Non-pigmented ciliary epithelial cell (primary cell): ENCODE data around the gene CNTNAP2.

Experiments used
- DNase-seq: peaks from one replicate; pipeline ENCODE4 v3.0.0-alpha.2; 2010; ENCODE audit warnings: low read depth

Gene CNTNAP2

GRCh38 chr7:147485660-147486210 is 1369.1 kb downstream of the CNTNAP2 start:
- DNase-seq: no peak

DNA sequence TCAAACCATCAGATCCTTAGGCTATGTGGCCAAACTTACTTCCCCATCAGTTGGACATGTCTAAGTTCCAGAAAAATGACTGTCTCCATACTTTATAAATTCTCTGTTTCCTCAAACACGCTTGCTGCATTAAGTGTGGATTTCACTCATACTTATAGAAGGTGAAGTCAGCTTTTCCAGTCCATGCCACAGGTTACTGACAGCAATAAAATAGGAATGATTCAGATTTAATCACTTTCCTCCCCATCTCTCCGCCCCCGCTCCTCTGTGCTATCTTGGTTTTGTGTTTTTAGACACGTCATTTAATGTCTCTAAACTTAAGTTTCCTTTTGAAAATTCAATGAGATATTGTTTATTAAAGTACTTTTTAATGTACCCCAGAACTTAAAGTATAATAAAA is 1376.0 kb downstream of the CNTNAP2 start:
- DNase-seq: no peak

DNA sequence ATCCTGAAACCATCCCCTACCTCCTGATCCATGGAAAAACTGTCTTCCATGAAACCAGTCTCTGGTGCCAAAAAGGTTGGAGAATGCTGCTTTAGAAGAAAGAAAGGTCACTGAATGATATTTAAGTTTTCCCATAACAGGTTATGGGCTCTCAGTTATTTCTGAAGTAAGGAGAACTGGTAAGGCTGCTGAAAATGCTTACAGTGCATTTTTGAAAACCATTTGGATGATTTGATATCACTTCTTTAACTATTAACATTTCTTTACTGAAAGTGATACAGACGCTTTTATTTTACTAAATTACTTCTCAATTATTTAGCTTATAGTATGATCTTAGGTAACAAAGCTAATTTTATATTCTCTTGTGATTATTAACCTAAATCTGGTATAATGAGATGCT is 1379.6 kb downstream of the CNTNAP2 start:
- no peak for DNase-seq

DNA sequence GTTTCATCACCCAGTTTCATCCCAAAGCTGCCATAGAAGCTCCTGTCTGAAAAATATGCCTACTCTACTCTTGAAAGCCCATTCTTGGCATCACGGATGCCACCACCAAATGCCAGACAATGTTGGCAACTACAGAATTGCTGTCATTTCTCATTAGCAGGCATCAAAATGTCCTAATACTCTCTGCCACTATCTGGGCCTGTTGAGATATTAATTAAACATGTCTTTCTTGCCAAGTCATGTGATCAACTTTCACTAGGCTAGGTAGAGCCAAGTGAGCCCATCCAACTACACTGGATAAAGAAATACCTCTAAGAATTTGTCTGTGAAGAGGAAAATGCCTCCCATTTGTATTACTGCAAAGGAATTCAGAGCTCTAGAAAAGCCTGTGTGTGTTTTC is 1380.6 kb downstream of the CNTNAP2 start:
- no peak for DNase-seq

- no peak for DNase-seq
These were observed 1381.5 kb downstream of the CNTNAP2 start for GRCh38 chr7:147498081-147498480.

- DNase-seq: no peak
These were observed 1392.5 kb downstream of the CNTNAP2 start for GRCh38 chr7:147509035-147509501.

- DNase-seq: no peak
These were observed 1393.1 kb downstream of the CNTNAP2 start for GRCh38 chr7:147509541-147510200.

DNA sequence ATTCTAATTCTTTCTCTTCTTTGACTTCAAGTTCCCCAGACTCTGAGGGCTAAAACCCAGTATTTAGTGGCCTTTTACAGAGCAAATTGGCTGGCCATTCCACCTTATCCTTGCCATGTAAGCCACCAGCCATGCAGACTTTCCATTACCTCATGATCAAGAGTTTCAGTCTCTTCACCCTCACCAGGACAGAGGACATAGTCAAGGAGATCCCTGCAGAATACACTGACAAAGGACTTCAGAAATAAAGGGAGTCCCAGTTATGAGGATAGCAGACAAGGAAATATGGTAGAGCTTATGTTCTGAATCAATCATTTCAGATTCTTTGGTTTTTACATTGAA is 1393.6 kb downstream of the CNTNAP2 start:
- DNase-seq: no peak

DNA sequence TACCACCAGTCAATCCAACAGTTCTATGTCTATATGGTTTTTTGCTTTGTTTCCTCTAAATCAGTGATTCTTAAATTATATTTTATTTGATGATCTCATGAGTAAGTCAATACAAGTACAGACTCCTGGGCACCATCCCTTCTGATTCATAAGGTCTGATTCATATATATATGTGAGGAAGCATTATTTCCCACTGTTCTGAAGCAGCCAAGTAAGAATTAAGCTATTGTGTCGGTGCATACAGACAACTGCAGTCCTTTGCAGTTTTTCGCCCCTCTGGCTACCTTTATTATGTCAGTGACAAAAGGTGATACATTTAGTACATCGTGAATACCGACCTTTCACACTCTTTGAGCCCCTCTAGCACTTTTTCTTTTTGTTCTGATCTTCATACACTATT is 1394.3 kb downstream of the CNTNAP2 start:
- no peak for DNase-seq

- DNase-seq: no peak
These were observed 1396.8 kb downstream of the CNTNAP2 start for GRCh38 chr7:147513451-147513850.

- DNase-seq: no peak
These were observed 1399.8 kb downstream of the CNTNAP2 start for GRCh38 chr7:147516391-147516790.

- DNase-seq: no peak
These were observed 1402.5 kb downstream of the CNTNAP2 start for GRCh38 chr7:147519062-147519461.

- no peak for DNase-seq
These were observed 1406.5 kb downstream of the CNTNAP2 start for GRCh38 chr7:147523056-147523455.

DNA sequence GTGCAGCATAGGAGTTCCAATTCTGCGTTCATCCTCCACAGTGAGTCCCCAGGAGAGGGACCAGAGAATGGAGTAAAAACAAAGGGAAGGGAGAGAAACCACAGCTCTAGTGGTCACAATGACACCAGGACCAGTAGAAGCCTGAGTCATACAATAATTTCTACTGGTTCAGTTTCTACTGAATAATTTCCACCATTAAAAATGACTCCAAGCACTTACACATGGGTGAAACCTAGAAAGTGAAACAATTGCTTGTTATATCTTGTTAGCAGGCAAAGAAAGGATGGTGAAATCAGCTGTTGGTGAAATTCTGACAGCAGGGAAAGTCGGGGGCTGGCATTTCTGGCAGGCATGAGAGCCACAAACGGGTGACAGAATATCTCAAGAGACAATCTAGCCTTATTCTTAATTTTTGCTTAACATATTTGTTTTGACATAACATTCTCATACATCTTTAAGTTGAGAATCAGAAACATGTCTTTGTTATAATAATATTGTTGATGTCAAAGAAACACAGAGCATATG is 1408.2 kb downstream of the CNTNAP2 start:
- no peak for DNase-seq

- no peak for DNase-seq
These were observed 1408.7 kb downstream of the CNTNAP2 start for GRCh38 chr7:147525325-147525724.

GRCh38 chr7:147535701-147536111 is 1419.1 kb downstream of the CNTNAP2 start:
- DNase-seq: no peak

DNA sequence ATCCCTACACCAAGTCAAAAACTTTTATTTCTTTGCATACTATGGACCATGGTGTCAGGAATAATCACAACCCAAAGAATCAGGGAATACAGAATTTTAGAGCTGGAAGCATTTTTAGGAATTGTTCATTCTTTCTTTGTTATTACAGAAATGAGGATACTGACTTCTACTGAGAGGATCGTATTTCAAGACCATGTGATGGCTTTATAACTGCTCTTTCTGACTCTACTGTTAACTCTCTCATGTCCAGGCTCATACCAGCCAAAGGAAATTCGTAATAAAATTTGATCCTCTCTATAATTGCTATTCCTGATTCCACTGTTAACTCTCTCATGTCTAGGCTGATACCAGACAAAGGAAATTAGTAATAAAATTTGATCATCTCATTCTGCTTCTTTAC is 1423.1 kb downstream of the CNTNAP2 start:
- DNase-seq: no peak

- no peak for DNase-seq
These were observed 1424.1 kb downstream of the CNTNAP2 start for GRCh38 chr7:147540743-147541142.

DNA sequence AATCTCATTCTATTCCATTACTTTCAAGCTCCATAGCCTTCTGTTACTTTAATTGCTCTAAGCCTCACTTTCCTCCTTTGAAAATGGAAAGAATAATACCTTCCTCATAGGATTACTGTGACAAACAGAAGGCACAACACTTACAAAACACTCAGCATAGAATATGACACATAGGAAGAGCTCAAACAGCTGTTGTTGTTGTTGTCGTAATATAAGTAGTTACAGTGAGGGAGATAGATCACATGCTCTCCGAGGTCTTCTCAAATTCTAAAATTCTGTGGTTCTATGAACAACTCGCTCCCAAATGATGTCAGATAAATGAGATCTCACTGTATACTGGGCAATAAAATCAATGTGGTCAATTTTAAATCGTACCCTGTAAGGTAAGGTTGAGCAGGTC is 1424.7 kb downstream of the CNTNAP2 start:
- no peak for DNase-seq

- DNase-seq: no peak
These were observed 1430.8 kb downstream of the CNTNAP2 start for GRCh38 chr7:147547252-147547897.

DNA sequence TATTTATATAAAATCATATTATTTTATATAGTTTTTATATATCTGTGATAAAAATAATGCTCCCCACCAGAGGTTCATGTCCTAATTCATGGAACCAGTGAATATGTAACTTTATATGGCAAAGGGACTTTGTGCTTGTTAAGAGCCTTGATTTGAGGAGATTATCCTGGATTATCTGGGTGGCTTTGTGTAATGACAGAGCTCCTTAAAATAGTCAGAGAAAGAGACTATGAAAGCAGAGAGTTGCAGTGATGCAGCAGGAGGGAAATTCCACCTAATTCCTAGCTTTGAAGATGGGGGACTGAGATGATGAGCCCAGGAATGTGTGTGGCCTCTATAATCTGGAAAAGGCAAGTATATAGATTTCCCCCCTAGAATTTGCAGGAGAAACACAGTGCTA is 1439.7 kb downstream of the CNTNAP2 start:
- DNase-seq: no peak

GRCh38 chr7:147563669-147564068 is 1447.1 kb downstream of the CNTNAP2 start:
- no peak for DNase-seq

- DNase-seq: no peak
These were observed 1448.3 kb downstream of the CNTNAP2 start for GRCh38 chr7:147564786-147565476.
